Measurements from ENCODE around the gene BMP7. TPM values are rescaled to one million over a fixed set of nuclear protein-coding genes. Genes with fewer than 3 reads are reported as not detected.

BMP7 gene
- total and polyA plus RNA-seq, 2 donors (not counting 3 experiments of a cell fraction or from before 2014, with no cell fraction given), result not detected

DNA sequence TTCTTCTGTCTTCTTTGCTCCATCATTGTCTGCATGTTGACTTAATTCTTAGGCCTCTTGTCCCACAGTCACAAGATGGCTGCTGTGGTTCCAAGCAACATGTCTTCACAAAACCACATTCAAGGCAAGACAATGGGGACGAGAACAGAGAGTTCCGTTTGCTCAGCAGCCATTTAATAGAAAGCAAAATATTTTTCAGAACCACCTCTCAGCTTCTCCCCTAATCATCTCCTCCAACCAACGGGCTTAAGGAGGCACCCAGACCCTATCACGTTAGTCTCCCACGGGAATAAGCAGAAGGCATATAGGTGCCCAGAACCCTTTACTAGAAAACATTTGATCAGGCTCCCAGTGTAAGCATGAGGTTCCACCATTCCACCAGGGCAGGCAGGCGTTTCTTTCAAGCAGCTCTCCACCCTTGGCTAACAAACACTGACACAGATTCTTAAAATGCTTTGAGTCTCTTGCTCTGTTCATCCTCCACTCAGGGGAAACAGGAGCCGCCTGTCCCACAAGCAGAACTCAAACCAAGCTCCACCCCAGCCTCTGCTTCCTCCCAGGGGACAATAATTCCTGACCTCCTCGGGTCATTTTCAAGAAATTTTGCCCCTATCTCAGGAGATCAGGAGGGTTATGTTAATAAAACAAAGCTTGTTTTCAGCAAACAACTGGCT is 19.0 kb downstream of the BMP7 start:
- no TSS peak for BruUV-seq (replicated peaks)
- POLR2A ChIA-PET, result no interaction called here

More for the DNA sequence above, 19.0 kb downstream of the BMP7 start:
- TF ChIP-seq GATA2 (IDR thresholded peaks at IDR 0.05; ENCODE audit: insufficient read depth, insufficient read length, low read depth, low read length) (no peak), JUN (IDR thresholded peaks at IDR 0.05; ENCODE audit: borderline replicate concordance, insufficient read depth, insufficient read length, low read depth) (no peak), POLR2A (IDR thresholded peaks at IDR 0.05; ENCODE audit: low read depth, low read length) (no peak), POLR2AphosphoS5 (IDR thresholded peaks at IDR 0.05; ENCODE audit: insufficient read depth, low read depth, low read length) (no peak), MYC (IDR thresholded peaks at IDR 0.05; ENCODE audit: low read depth, low read length) (no peak), FOS (IDR thresholded peaks at IDR 0.05; ENCODE audit: borderline replicate concordance, insufficient read depth, low read length) (no peak), EZH2 (IDR thresholded peaks at IDR 0.05; ENCODE audit: borderline replicate concordance, low read depth, low read length, severe bottlenecking) (no peak)
- TF ChIP-seq, protein P1, sequence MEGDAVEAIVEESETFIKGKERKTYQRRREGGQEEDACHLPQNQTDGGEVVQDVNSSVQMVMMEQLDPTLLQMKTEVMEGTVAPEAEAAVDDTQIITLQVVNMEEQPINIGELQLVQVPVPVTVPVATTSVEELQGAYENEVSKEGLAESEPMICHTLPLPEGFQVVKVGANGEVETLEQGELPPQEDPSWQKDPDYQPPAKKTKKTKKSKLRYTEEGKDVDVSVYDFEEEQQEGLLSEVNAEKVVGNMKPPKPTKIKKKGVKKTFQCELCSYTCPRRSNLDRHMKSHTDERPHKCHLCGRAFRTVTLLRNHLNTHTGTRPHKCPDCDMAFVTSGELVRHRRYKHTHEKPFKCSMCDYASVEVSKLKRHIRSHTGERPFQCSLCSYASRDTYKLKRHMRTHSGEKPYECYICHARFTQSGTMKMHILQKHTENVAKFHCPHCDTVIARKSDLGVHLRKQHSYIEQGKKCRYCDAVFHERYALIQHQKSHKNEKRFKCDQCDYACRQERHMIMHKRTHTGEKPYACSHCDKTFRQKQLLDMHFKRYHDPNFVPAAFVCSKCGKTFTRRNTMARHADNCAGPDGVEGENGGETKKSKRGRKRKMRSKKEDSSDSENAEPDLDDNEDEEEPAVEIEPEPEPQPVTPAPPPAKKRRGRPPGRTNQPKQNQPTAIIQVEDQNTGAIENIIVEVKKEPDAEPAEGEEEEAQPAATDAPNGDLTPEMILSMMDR (IDR thresholded peaks at IDR 0.05; ENCODE audit: extremely low read depth in 1 of 2, insufficient read depth in 1 of 2, low read depth in 1 of 2, low read length in 2 of 2), result no peak
- TF ChIP-seq, protein P2, sequence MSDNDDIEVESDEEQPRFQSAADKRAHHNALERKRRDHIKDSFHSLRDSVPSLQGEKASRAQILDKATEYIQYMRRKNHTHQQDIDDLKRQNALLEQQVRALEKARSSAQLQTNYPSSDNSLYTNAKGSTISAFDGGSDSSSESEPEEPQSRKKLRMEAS (IDR thresholded peaks at IDR 0.05; ENCODE audit: insufficient read depth, insufficient read length), result no peak
- Histone ChIP-seq H3K36me3 (ENCODE audit: control insufficient read depth in 2 of 2, extremely low read depth in 1 of 2, insufficient read depth in 2 of 2, low read length in 2 of 2) (no peaks in the 10 kb centered on the region), H3K4me1 (ENCODE audit: control insufficient read depth, extremely low read depth, insufficient read depth, low read length) (no peaks in the 10 kb centered on the region), H3K9me1 (replicated peaks; ENCODE audit: control insufficient read depth, extremely low read depth, insufficient read depth, low read length) (no peaks in the 10 kb centered on the region), H2AFZ (ENCODE audit: low read depth, low read length) (no peak overlapping the region), H3K9me3 (replicated peaks; ENCODE audit: control insufficient read depth, insufficient read depth, low read length) (no peaks in the 10 kb centered on the region), H3K4me3 (replicated peaks in 1 of 3; ENCODE audit: insufficient read depth in 1 of 3, low read depth in 1 of 3, low read length in 3 of 3) (no peak overlapping the region), H3K9ac (replicated peaks; ENCODE audit: extremely low read depth, insufficient read depth, low read length) (no peak overlapping the region), H3K27me3 (ENCODE audit: control insufficient read depth in 2 of 2, insufficient read depth in 2 of 2, low read length in 2 of 2) (no peaks in the 10 kb centered on the region), H3K27ac (ENCODE audit: insufficient read depth, low read depth, low read length) (no peak overlapping the region), H3K4me2 (ENCODE audit: insufficient read depth, low read length) (no peak overlapping the region), H4K20me1 (replicated peaks; ENCODE audit: control insufficient read depth, extremely low read depth, insufficient read depth, low read length) (no peaks in the 10 kb centered on the region), H3K79me2 (ENCODE audit: control insufficient read depth, insufficient read depth, low read length) (no peaks in the 10 kb centered on the region)
- dilution Hi-C loops (cut with MboI; ENCODE audit: extremely low pct_ligation_motif_present, low sequenced_read_pairs) (no loop called here), intact Hi-C loops (cut with micrococcal nuclease) (no loop called here)
- no peak for FAIRE-seq
- no peak for DNase-seq (ENCODE audit: low read depth, low spot score)
- CTCF ChIA-PET, result no interaction called here

Data from endothelial cell of umbilical vein (primary cell).